Measurements from ENCODE around the gene DIP2C. TPM values are rescaled to one million over a fixed set of nuclear protein-coding genes. Genes with fewer than 3 reads are reported as not detected.

The DIP2C gene
- total RNA-seq, 2 donors from 2014 or later = 9.6 to 11.9 TPM

DNA sequence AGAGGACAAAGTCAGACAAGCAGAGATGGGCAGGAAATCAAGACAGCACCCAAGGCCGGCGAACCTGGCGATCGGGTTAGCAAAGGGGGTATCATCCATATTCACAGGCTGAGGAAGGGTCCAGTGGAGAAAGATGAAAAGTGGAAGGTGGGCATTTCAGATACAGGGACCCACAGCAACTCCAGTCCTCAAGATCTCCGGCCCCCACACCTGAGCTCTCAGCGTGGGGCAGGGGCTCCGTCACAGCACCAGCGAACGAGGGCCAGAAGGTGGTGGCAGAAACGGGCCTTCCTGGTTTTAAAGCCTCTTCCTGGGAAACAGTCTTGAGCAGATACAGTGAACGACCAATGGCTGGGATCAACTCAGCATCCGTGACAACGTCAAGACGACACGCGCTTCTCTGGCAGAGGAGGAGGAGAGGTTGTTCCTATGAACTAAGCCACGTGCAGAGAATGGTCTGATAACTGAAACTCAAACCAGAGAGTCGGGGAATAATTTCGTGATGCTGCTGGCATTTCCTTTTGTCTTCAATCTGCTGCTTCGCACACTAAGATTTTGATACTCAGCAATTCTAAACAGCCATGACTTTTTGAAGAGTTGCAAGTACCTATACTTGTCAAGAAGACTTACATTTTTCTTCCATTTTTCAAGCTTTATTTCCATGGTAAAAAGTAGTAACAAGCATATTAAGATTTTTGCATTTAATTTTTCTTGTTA is 334.4 kb downstream of the DIP2C start:
- Histone ChIP-seq H3K4me3 (no peak overlapping the region), H3K27me3 (no peaks in the 10 kb centered on the region), H3K36me3 (replicated peaks in 1 of 2; ENCODE audit: insufficient read depth in 1 of 2, low read depth in 2 of 2) (peaks cover 0 to 7% of the 10 kb centered on the region in 2 donors), H3K4me1 (no peaks in the 10 kb centered on the region), H3K27ac (no peak overlapping the region), H3K9me3 (no peaks in the 10 kb centered on the region)
- TF ChIP-seq, protein P1, sequence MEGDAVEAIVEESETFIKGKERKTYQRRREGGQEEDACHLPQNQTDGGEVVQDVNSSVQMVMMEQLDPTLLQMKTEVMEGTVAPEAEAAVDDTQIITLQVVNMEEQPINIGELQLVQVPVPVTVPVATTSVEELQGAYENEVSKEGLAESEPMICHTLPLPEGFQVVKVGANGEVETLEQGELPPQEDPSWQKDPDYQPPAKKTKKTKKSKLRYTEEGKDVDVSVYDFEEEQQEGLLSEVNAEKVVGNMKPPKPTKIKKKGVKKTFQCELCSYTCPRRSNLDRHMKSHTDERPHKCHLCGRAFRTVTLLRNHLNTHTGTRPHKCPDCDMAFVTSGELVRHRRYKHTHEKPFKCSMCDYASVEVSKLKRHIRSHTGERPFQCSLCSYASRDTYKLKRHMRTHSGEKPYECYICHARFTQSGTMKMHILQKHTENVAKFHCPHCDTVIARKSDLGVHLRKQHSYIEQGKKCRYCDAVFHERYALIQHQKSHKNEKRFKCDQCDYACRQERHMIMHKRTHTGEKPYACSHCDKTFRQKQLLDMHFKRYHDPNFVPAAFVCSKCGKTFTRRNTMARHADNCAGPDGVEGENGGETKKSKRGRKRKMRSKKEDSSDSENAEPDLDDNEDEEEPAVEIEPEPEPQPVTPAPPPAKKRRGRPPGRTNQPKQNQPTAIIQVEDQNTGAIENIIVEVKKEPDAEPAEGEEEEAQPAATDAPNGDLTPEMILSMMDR (IDR thresholded peaks at IDR 0.05) = no peak
- TF ChIP-seq POLR2A (IDR thresholded peaks at IDR 0.05) = no peak
- DNase-seq (no peak), ATAC-seq (no peak)
- intact Hi-C loops (cut with DNase I) = no loop called here
- 90 to 92% methylated on average over 17 to 20 of the region's 20 CpGs for WGBS, 2 donors

DNA sequence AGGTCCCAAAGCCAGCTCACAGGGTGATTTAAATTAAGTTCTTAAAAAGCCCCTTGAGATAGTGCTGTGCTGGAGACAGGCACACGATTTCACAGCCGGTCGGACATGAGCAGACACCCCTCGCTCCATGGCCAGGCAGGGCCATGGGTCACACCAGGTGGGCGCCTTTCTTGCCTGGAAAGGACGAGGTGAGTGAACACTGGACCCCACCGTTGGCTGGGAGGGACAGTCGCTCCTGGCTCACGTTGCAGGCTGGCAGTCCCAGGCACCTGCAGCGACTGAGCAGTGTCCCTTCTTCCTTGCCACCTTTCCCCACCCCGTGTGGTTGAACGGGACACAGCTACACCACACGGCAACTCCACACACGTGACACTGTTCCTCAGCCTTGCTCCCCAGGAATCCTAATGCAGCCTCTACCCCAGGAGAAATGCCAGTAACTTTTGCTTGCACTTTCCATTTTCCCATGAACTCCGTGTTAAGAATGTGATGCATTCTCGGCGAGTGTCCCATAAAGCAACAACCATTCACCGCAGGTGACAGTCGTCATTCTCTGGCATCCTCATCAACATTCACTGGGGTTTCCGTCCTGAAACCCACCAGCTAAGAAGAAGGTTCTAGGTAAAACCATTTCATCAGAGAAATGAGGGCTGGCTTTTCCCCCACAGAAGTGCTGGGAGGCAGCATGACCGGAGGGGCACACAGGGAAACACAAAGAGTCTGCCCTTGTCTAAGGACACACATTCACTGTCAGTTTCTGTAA is 336.8 kb downstream of the DIP2C start:
- DNase-seq (no peak), ATAC-seq (no peak)
- intact Hi-C loops (cut with DNase I) = no loop called here
- Histone ChIP-seq H3K27me3 (no peaks in the 10 kb centered on the region), H3K36me3 (replicated peaks in 1 of 2; ENCODE audit: insufficient read depth in 1 of 2, low read depth in 2 of 2) (peaks cover 0 to 16% of the 10 kb centered on the region in 2 donors), H3K4me3 (no peak overlapping the region), H3K4me1 (no peaks in the 10 kb centered on the region), H3K9me3 (no peaks in the 10 kb centered on the region), H3K27ac (no peak overlapping the region)
- WGBS, 2 donors = 90 to 92% methylated on average over 19 to 21 of the region's 21 CpGs
- no peak for TF ChIP-seq POLR2A (IDR thresholded peaks at IDR 0.05)
- TF ChIP-seq, protein P1 (IDR thresholded peaks at IDR 0.05) = no peak

DNA sequence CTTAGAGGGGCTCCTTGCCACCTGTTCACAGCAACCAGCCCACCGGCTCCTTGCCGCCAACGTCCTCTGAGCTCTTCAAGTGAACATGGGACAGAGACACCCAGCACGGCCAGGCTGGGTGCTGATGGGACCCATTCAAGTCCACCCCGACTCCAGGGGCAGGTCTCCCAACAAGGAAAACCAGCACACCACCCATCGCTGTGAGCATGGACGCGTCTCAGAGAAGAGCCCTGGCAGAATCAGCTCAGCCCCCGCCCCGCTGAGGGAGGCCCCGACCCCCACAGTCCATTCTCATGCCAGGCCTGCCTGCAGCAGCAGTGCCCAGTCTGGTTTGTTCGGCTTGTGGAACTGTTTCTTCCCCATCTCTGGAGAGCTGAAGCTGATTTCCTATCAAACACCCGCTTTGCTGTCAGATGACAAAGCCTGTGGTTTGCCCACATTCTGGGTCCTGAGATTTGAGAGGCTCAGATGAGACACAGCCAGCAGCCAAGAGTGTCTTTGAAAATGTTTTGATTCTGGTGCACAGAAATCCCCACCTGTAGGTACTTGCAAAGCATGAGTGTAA is 337.6 kb downstream of the DIP2C start:
- TF ChIP-seq, protein P1 (IDR thresholded peaks at IDR 0.05) = no peak
- no peak for TF ChIP-seq POLR2A (IDR thresholded peaks at IDR 0.05)
- Histone ChIP-seq H3K27me3 (no peaks in the 10 kb centered on the region), H3K9me3 (no peaks in the 10 kb centered on the region), H3K36me3 (replicated peaks in 1 of 2; ENCODE audit: insufficient read depth in 1 of 2, low read depth in 2 of 2) (peaks cover 0 to 14% of the 10 kb centered on the region in 2 donors), H3K27ac (no peak overlapping the region), H3K4me3 (no peak overlapping the region), H3K4me1 (no peaks in the 10 kb centered on the region)
- WGBS, 2 donors = 91 to 100% methylated on average over 4 to 13 of the region's 13 CpGs
- ATAC-seq (no peak), DNase-seq (no peak)
- intact Hi-C loops (cut with DNase I) = no loop called here

DNA sequence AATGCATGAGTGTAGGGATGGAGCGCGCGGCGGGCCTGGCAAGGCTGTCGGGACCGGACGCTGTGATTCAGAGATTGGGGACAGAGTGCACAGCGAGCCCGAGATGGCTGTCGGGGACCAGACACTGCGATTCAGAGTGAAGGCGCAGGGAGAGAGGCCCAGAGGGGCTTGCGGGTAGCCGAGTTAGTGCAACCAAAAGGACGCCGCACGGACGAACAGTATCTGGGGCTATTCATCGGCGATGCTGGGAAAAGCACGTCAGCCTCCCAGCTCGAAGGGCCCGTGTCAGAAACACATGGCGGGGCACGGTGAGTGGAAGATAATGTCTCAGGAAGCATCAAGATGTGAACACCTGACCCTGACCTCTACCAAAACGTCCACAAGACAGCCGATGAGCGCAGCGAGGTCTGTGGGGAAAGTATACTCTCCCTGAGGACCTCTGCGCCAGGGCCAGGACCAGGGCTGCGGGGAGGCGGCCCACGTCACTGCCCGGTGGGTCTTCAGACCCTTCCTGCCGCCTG is 338.4 kb downstream of the DIP2C start:
- Histone ChIP-seq H3K9me3 (no peaks in the 10 kb centered on the region), H3K27me3 (no peaks in the 10 kb centered on the region), H3K4me3 (no peak overlapping the region), H3K4me1 (no peaks in the 10 kb centered on the region), H3K36me3 (replicated peaks in 1 of 2; ENCODE audit: insufficient read depth in 1 of 2, low read depth in 2 of 2) (peaks cover 0 to 12% of the 10 kb centered on the region in 2 donors), H3K27ac (no peak overlapping the region)
- 92% methylated on average over 34 to 35 of the region's 35 CpGs for WGBS, 2 donors
- intact Hi-C loops (cut with DNase I) = no loop called here
- TF ChIP-seq, protein P1 (IDR thresholded peaks at IDR 0.05) = no peak
- no peak for TF ChIP-seq POLR2A (IDR thresholded peaks at IDR 0.05)
- DNase-seq (no peak), ATAC-seq (no peak)
